GM19468 (cell line): ENCODE results near the gene RABEPK.
A peak's percentile ranks its signal among the peaks of the same experiment; 100 is the strongest.
"Not testable (repeated sequence)": the region's sequence is repeated elsewhere in the genome, so short reads cannot be mapped to it uniquely, and the experiment has no call there.

ENCODE experiments used
- ATAC-seq: cut with Tn5 transposase; IDR thresholded peaks from one replicate; pipeline ENCODE4 v1.9.1; 2021; ENCODE audit warnings: mild to moderate bottlenecking, moderate library complexity, moderate number of reproducible peaks; ENCODE audit not compliant: unreplicated experiment; ENCODE audit errors: extremely low read depth

Gene RABEPK

GRCh38 chr9:125241863-125242739 lies 41.8 kb downstream of the RABEPK start:
- ATAC-seq = no peak

DNA sequence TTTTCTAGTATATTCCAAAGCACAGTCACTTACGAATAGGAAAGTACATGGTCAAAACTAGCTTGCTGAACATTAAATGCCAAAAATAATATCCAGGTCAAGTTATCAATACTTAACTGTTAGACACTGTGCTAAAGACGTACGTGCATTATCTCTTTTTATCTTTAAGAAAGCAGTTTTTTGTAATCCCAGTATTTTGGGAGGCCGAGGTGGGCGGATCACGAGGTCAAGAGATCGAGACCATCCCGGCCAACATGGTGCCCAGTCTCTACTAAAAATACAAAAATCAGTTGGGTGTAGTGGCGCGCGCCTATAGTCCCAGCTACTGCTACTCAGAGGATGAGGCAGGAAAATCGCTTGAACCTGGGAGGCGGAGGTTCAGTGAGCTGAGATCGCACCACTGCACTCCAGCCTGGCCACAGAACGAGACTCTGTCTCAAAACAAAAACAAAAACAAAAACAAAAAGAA lies 43.5 kb downstream of the RABEPK start:
- ATAC-seq = no peak

GRCh38 chr9:125246261-125246667 lies 45.9 kb downstream of the RABEPK start:
- no peak for ATAC-seq

GRCh38 chr9:125254231-125254630 lies 53.9 kb downstream of the RABEPK start:
- ATAC-seq = no peak

- ATAC-seq = no peak
Observed at GRCh38 chr9:125255781-125256391, 55.5 kb downstream of the RABEPK start.

DNA sequence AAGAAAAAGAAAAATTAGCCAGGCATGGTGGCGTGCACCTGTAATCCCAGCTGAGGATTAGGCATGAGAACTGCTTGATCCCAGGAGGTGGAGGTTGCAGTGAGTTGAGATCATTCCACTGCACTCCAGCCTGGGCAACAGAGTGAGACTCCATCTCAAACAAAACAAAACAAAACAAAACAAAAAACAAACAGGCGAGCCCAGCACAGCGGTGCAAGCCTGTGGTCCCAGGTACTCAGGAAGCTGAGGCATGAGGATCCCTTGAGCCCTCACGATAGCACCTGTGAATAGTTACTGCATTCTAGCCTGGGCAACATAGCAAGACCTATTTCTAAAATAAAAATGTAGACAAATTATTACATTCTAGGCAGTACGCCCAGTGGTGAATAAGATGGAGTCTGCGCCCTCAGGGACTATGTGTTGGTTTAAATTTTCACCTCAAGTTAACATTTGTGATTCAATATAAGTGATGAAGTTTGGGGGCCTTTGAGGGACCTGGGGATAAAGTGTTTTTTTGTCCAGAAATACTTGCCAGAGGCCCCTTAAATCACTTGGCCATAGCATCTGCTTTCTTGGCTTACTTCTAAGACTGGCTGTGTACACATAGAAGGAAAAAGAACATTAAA lies 57.9 kb downstream of the RABEPK start:
- ATAC-seq = no peak

DNA sequence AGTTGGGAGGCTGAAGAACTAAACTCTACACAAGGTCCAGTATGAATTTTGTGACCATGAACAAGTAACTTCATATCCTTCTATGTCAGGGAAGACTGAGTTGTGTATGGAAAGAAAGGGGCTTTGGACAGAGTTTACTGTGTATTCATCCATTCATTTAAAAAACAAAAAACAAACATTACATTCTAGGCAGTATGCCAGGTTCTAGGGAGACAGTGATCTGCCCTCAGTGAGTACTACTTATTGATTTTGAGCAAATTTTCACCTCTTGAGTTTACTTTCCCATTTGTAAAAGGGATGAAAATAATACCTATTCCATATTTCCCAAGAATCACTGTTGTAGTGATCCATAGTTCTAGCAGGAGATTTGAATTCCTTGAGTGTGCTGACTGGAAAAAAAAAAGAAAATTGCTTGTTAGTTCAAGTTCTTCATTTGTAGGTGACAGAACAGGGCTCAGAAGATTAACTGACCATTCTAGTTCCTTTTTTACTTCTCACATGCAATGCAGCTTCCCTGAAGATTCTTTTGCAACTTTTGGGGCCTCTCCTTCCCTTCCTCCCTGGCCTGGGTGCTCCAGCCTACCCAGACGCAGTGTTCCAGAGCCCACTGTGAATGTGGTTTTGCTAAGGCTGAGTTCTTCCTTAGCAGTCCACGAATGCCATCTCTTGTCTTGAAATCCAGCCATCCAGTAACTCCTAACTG lies 58.6 kb downstream of the RABEPK start:
- no peak for ATAC-seq

- ATAC-seq = no peak
Observed at GRCh38 chr9:125260561-125260960, 60.2 kb downstream of the RABEPK start.

DNA sequence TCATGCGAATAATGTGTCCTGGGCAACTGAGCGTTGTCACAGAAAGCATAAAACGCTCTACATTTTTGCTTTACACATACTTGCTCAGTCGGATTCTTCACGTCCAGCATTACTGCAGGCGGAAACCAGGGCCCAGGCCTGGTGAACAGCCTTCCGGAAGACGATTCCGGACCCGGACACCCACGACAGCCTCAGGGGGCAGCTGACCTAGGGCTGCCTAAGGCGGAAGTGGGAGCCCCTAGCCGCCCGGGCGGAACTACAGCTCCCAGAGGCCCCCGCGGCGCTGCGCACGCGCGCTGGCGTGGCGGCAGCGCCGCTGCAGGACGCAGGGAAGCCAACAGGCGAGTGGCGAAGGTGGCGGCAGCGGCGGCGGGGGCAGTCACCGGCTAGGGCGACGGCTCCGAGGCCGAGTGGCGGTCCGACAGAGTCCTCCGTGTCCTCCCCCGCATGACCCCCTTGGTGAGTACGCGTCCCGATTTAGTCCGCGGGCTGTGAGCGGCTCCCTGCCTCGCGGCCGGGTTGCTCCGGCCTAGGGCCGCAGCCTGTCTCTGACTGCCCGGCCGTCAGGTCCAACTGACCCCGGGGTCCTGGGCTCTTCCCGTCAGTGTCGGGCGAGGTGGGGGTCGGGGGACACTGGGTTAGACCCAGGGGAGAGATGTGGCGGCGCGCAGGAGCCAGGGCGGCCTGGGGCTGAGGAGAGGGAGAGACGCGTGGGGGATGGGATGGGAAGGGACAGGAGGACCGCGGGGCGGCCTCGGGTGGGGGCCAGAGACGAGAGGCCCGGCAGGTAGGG lies 61.4 kb downstream of the RABEPK start, which contains the start of gene GAPVD1:
Gene GAPVD1, plus strand, starts transcription at position 326 of the 793 bp plus-strand sequence. CDS start 37,096 bp downstream, outside the sequence.
- ATAC-seq = peak; percentile 90

GRCh38 chr9:125262294-125262991 lies 62.1 kb downstream of the RABEPK start:
- ATAC-seq = no peak

GRCh38 chr9:125264068-125264467 lies 63.7 kb downstream of the RABEPK start:
- not testable (repeated sequence) for ATAC-seq

DNA sequence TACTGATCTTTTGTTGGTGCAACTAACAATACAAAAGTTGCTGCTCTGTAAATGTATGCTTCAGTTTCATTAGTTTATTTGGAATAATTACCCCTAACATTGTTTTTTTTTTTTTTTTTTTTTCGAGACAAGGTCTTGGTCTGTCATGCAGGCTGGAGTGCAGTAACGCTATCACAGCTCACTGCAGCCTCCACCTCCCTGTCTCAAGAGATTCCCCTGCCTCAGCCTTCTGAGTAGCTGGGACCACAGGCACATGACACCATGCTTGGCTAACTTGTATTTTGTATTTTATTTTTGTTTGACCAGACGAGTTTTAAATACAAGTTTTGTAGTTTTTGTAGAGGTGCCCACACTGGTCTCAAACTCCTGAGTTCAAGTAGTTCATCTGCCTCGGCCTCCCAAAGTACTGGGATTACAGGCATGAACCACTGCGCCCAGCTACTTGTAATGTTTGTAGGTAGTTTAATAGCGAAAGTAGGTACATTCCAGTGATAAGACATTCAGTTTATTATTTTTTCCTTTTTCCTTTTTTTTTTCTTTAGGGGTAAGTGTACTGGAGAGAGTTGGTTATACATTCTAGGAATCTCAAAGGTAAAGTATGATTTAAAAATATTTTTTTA lies 68.2 kb downstream of the RABEPK start:
- ATAC-seq = no peak

DNA sequence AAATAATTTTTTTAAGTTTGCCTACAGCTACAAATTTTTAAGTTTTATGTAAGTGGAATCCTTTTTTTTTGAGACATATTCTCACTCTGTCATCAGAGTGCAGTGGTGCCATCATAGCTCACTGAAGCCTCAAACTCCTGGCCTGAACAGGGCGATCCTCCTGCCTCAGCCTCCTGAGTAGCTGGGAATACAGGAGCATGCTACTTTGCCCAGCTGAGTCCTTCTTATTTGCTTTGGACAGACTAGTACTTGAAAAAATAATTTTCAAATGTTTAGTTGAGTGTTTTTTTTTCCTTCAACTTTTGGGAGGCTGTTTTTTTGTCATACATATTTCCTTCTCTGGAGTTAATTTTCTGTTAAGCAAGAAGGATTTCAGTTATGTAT lies 68.7 kb downstream of the RABEPK start:
- ATAC-seq = no peak

- no peak for ATAC-seq
Observed at GRCh38 chr9:125271081-125271480, 70.7 kb downstream of the RABEPK start.

- no peak for ATAC-seq
Observed at GRCh38 chr9:125272697-125273096, 72.4 kb downstream of the RABEPK start.

DNA sequence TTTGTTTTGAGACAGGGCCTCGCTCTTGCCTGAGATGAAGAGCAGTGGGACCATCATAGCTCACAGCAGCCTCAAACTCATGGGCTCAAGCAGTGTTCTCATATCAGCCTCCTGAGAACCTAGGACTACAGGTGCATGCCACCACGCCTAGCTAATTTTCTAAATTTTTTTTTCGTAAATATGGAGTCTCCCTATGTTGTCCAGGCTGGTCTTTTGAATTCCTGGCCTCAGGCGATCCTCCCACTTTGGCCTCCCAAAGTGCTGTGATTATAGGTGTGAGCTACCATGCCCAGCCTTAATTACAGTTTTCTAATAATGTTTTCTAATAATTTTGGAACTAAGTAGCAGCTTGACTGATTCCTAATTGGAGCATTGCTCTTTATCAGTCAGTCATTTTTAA lies 76.4 kb downstream of the RABEPK start:
- ATAC-seq = no peak

GRCh38 chr9:125277411-125277810 lies 77.1 kb downstream of the RABEPK start:
- ATAC-seq = no peak

DNA sequence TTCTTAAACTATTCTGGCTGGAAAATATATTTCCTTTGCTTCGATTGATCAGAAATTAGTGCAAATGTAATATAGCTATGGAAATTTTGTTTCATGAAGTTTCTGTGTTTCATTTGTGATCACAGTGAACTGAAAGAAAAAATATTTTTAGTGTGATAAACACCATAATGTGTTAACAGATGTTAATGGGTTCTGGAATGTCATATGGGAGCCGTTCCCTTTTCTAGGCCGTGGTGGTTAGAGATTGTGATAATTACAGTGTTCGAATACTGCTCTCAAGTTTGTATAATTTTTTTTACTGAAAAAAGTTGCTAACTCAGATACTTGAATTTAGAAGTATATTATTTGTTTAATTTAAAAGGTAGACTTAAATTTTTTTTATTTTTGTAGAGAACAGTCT lies 80.6 kb downstream of the RABEPK start:
- ATAC-seq = no peak
